ENCODE measurements around the gene ENSA.

DNA sequence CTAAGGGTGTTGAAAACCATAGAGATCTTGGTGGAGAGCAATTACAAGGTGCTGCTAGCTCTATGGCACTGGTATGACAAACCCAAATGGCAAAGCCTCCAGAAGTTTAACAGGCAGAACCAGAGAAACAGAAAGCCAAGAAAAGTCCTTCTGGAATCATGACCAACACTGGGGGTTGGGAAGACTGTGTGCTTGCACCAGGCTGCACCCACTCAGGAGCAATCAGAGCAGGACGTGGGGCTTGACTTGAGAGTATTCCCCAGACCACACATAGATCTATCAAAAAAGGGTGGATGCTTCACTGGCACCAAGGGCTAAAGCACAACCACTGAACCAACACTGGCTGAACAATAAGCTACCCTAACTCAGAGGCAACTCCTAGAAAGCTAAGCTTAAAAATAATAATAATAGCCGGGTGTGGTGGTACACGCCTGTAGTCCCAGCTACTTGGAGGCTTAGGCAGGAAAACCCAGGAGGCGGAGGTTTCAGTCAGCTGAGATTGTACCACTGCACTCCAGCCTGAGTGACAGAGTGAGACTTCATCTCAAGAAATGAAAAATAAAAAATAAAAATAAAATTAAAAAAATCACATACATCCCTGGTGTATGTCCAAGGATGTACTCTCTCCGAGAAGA is 20.1 kb upstream of the ENSA start:
- TF ChIP-seq POLR2A (IDR thresholded peaks at IDR 0.05; ENCODE audit: low read length) (no peak), GATA1 (IDR thresholded peaks at IDR 0.05; ENCODE audit: low read depth, low read length) (no peak)
